Natural killer cell (primary cell): Measurements from ENCODE around the gene PRDM16. TPM values are rescaled to one million over a fixed set of nuclear protein-coding genes. Genes with fewer than 3 reads are reported as not detected.

Experiments
- ATAC-seq, 3 donors: fragments of 150-1000 bp in 2 of 3; fragments of 200-7000 bp in 1 of 3; cut with Tn5 transposase; 1 replicate in 1 of 3; 2 replicates in 2 of 3; pipeline ENCODE4 v1.10.0; 2021; ENCODE audit warnings: mild to moderate bottlenecking in 2 of 3, moderate library complexity in 2 of 3
- DNase-seq, 2 donors: peaks; one replicate each; pipeline versions ENCODE4 v3.0.0 to v3.0.0-alpha.2; 2013 to 2021; ENCODE audit warnings: mixed read lengths in 1 of 2
- H3K27ac ChIP-seq: one replicate; pipeline ENCODE4 v1.5.1; 2013; ENCODE audit warnings: mild to moderate bottlenecking, low read length
- H3K27me3 ChIP-seq: one replicate; pipeline ENCODE4 v1.6.1; 2013; ENCODE audit warnings: low read length; ENCODE audit not compliant: control insufficient read depth, insufficient read depth
- H3K36me3 ChIP-seq: one replicate; pipeline ENCODE4 v1.6.1; 2013; ENCODE audit warnings: low read length; ENCODE audit not compliant: control insufficient read depth, insufficient read depth
- H3K4me1 ChIP-seq: one replicate; pipeline ENCODE4 v1.6.1; 2013; ENCODE audit warnings: low read length; ENCODE audit not compliant: control insufficient read depth, insufficient read depth
- H3K4me3 ChIP-seq: one replicate; pipeline ENCODE4 v1.5.1; 2013; ENCODE audit warnings: low read length
- H3K9me3 ChIP-seq: one replicate; pipeline ENCODE4 v1.6.1; 2013; ENCODE audit warnings: low read length; ENCODE audit not compliant: control insufficient read depth, insufficient read depth
- H3K27ac Mint-ChIP-seq, 2 donors: one replicate each; pipeline ENCODE4 v1.8.0; 2022; ENCODE audit warnings: mild to moderate bottlenecking in 2 of 2, mixed read lengths in 2 of 2, moderate library complexity in 1 of 2
- H3K27me3 Mint-ChIP-seq, 2 donors: one replicate each; pipeline ENCODE4 v1.8.0; 2022; ENCODE audit warnings: low read depth in 2 of 2, mixed read lengths in 2 of 2
- H3K36me3 Mint-ChIP-seq: one replicate; pipeline ENCODE4 v1.8.0; 2022; ENCODE audit warnings: mixed read lengths
- H3K4me1 Mint-ChIP-seq, 2 donors: one replicate each; pipeline ENCODE4 v1.8.0; 2022; ENCODE audit warnings: mixed read lengths in 2 of 2
- H3K4me3 Mint-ChIP-seq: one replicate; pipeline ENCODE4 v1.8.0; 2022; ENCODE audit warnings: mild to moderate bottlenecking, moderate library complexity, mixed read lengths
- H3K9me3 Mint-ChIP-seq, 2 donors: one replicate each; pipeline ENCODE4 v1.8.0; 2022; ENCODE audit warnings: mixed read lengths in 2 of 2
- WGBS: methylation state at CpG from one replicate; pipeline ENCODE4 v1.1.7; 2013; ENCODE audit warnings: missing lambda C conversion rate; ENCODE audit not compliant: insufficient coverage; 5-methylcytosine and 5-hydroxymethylcytosine counted together
- intact Hi-C: fragments of 100-400 bp; cut with micrococcal nuclease; formaldehyde crosslinking; loops from one replicate; pipeline ENCODE4 v1.14.2; 2022
- total RNA-seq, 4 donors: library from RNA; stranded (reverse); fragments of 120-200 nt in 1 of 4; gene quantifications; one replicate each; pipeline versions ENCODE4 v1.2.3 to v1.2.4, GENCODE V29; 2013 to 2022
- TF ChIP-seq, protein P1 (sequence below): fragments of 200-600 bp; IDR thresholded peaks from one replicate; pipeline ENCODE4 v1.8.0; 2022; ENCODE audit warnings: antibody characterized with exemption

Gene PRDM16
- total RNA-seq, 3 donors from 2014 or later (not counting 1 experiment from before 2014, with no cell fraction given): 0.25 to 0.64 TPM; not detected in 1

GRCh38 chr1:3065396-3065795, 3.6 kb upstream of the PRDM16 start:
- DNase-seq (no peak), ATAC-seq (no peak)
- Mint-ChIP-seq H3K36me3 (no peaks in the 10 kb centered on the region), H3K27me3 (peaks cover 0 to 13% of the 10 kb centered on the region in 2 donors), H3K4me1 (no peaks in the 10 kb centered on the region), H3K4me3 (no peak overlapping the region), H3K27ac (no peak overlapping the region), H3K9me3 (no peaks in the 10 kb centered on the region)
- Histone ChIP-seq H3K9me3 (no peaks in the 10 kb centered on the region), H3K4me1 (peaks cover 3% of the 10 kb centered on the region), H3K27ac (no peak overlapping the region), H3K27me3 (no peaks in the 10 kb centered on the region), H3K4me3 (no peak overlapping the region), H3K36me3 (no peaks in the 10 kb centered on the region)
- intact Hi-C loops: no loop called here
- TF ChIP-seq, protein P1, sequence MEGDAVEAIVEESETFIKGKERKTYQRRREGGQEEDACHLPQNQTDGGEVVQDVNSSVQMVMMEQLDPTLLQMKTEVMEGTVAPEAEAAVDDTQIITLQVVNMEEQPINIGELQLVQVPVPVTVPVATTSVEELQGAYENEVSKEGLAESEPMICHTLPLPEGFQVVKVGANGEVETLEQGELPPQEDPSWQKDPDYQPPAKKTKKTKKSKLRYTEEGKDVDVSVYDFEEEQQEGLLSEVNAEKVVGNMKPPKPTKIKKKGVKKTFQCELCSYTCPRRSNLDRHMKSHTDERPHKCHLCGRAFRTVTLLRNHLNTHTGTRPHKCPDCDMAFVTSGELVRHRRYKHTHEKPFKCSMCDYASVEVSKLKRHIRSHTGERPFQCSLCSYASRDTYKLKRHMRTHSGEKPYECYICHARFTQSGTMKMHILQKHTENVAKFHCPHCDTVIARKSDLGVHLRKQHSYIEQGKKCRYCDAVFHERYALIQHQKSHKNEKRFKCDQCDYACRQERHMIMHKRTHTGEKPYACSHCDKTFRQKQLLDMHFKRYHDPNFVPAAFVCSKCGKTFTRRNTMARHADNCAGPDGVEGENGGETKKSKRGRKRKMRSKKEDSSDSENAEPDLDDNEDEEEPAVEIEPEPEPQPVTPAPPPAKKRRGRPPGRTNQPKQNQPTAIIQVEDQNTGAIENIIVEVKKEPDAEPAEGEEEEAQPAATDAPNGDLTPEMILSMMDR: no peak
- WGBS: 80% methylated on average over 8 of the region's 8 CpGs

DNA sequence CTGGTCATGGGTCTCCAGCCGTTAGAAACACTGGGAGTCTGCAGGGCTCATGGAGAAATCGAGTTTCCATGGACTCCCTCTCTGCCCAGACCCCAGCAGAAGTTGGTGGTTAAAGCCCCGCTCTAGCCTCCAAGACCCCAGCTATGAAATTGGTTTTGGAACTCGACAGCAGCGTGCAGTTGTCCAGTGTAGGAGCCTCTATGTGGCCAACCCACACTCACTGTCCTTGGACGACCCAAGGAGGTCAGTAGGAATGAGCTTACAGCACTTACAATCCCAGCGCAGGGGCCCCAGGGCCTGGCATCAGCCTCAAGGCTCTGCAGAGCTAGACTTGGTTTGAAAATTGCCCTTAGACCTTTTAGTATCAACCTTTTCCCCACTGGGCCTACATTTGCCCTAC, 3.2 kb upstream of the PRDM16 start:
- ATAC-seq (no peak), DNase-seq (no peak)
- H3K9me3 ChIP-seq: no peaks in the 10 kb centered on the region
- Mint-ChIP-seq H3K4me1 (no peaks in the 10 kb centered on the region), H3K9me3 (no peaks in the 10 kb centered on the region), H3K36me3 (no peaks in the 10 kb centered on the region), H3K4me3 (no peak overlapping the region), H3K27ac (no peak overlapping the region), H3K27me3 (peaks cover 0 to 13% of the 10 kb centered on the region in 2 donors)
- intact Hi-C loops: no loop called here
- 77% methylated on average over 7 of the region's 7 CpGs for WGBS
- no peaks in the 10 kb centered on the region for H3K27me3 ChIP-seq
- H3K36me3 ChIP-seq: no peaks in the 10 kb centered on the region
- H3K4me3 ChIP-seq: no peak overlapping the region
- no peak overlapping the region for H3K27ac ChIP-seq
- TF ChIP-seq, protein P1: no peak
- H3K4me1 ChIP-seq: peaks cover 3% of the 10 kb centered on the region

- H3K36me3 ChIP-seq: no peaks in the 10 kb centered on the region
- no peak for DNase-seq
- H3K27me3 ChIP-seq: no peaks in the 10 kb centered on the region
- H3K4me1 ChIP-seq: peaks cover 3% of the 10 kb centered on the region
- no peak overlapping the region for H3K27ac ChIP-seq
- Mint-ChIP-seq H3K27ac (no peak overlapping the region), H3K4me3 (no peak overlapping the region), H3K36me3 (no peaks in the 10 kb centered on the region), H3K9me3 (no peaks in the 10 kb centered on the region), H3K27me3 (peaks cover 0 to 13% of the 10 kb centered on the region in 2 donors), H3K4me1 (no peaks in the 10 kb centered on the region)
- no peaks in the 10 kb centered on the region for H3K9me3 ChIP-seq
- WGBS: 74% methylated on average over 11 of the region's 11 CpGs
- intact Hi-C loops: no loop called here
- TF ChIP-seq, protein P1: no peak
- ATAC-seq: no peak
- no peak overlapping the region for H3K4me3 ChIP-seq
Measured at GRCh38 chr1:3066250-3066711, 2.7 kb upstream of the PRDM16 start.

DNA sequence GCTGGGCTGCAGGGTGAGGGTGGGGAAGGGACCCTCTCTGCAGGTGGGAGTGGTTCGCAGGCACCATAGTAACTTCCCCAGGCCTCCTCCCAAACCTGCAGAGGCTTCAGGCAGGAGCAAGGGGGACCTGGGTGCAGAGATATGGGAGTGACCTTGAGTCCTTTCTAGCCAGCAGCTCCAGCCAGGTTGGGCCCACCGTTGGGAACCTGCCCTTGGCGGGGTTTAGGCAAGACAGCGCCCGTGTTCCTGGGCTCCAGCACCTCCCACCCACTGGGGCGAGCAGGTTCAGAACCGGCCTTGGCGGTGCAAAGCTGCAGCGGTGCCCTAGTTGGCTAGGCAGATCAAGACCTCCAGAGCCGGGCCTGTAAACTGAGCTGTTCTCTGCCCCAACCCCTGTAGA, 2.2 kb upstream of the PRDM16 start:
- no peaks in the 10 kb centered on the region for H3K36me3 ChIP-seq

More for the DNA sequence above, 2.2 kb upstream of the PRDM16 start:
- no peak overlapping the region for H3K27ac Mint-ChIP-seq
- H3K27ac ChIP-seq: no peak overlapping the region
- intact Hi-C loops: no loop called here
- H3K9me3 ChIP-seq: no peaks in the 10 kb centered on the region
- peaks cover 0 to 13% of the 10 kb centered on the region in 2 donors for H3K27me3 Mint-ChIP-seq
- WGBS: 80% methylated on average over 10 of the region's 10 CpGs
- no peaks in the 10 kb centered on the region for H3K4me1 Mint-ChIP-seq
- DNase-seq (no peak), ATAC-seq (no peak)
- H3K27me3 ChIP-seq: no peaks in the 10 kb centered on the region
- peaks cover 3% of the 10 kb centered on the region for H3K4me1 ChIP-seq
- H3K36me3 Mint-ChIP-seq: no peaks in the 10 kb centered on the region
- no peak overlapping the region for H3K4me3 ChIP-seq
- H3K4me3 Mint-ChIP-seq: no peak overlapping the region
- no peaks in the 10 kb centered on the region for H3K9me3 Mint-ChIP-seq
- TF ChIP-seq, protein P1: no peak
